HepG2 (cell line): ENCODE results near the gene E2F1. TPM values are rescaled to one million over a fixed set of nuclear protein-coding genes. Genes with fewer than 3 reads are reported as not detected.

Experiments
- ATAC-seq: fragments of 200-7000 bp; cut with Tn5 transposase; 3 replicates; pipeline ENCODE4 v1.9.1; 2020; ENCODE audit warnings: mild to moderate bottlenecking, moderate library complexity
- BruUV-seq: library from RNA; stranded (reverse); fragments of 400-500 nt; replicated peaks from 2 replicates; lab custom pipeline; 2021; lab: Mats Ljungman, UMichigan
- CTCF ChIA-PET: fragments of 300-600 bp; formaldehyde crosslinking; extraction: SDS; loops from one replicate; lab custom pipeline; 2021; ENCODE audit warnings: low total read pairs, inconsistent platforms, low intra/inter-chr PET ratio; lab: Yijun Ruan, JAX
- POLR2A ChIA-PET: fragments of 350-600 bp; sonication (Branson Sonifier 250); formaldehyde crosslinking; loops from one replicate; lab custom pipeline; 2020; ENCODE audit warnings: antibody characterized with exemption, inconsistent platforms; lab: Yijun Ruan, JAX
- DNase-seq: peaks from one replicate; pipeline ENCODE4 v3.0.0-alpha.2; 2015; ENCODE audit warnings: low spot score
- FAIRE-seq: peaks from 3 replicates; lab custom pipeline; 2011; peaks lifted over from hg19 to GRCh38; lab: Jason Lieb, UNC
- H2AFZ ChIP-seq: one replicate; pipeline ENCODE4 v1.6.1; 2011; ENCODE audit warnings: low read length, inconsistent platforms
- H3K27ac ChIP-seq: fragments of 300-600 bp; 3 replicates; pipeline ENCODE4 v1.8.0; 2011; ENCODE audit warnings: mixed run types, mild to moderate bottlenecking, mixed read lengths, low read length, inconsistent platforms; ENCODE audit not compliant: insufficient read depth; ENCODE audit errors: extremely low read length
- H3K27me3 ChIP-seq, 2 experiments: fragments of 200-600 bp in 1 of 2; 2 replicates in 1 of 2; 3 replicates in 1 of 2; pipeline versions ENCODE4 v1.6.0 to v1.8.0; 2011; ENCODE audit warnings: low read length in 2 of 2, mild to moderate bottlenecking in 2 of 2, moderate library complexity in 2 of 2, inconsistent platforms in 1 of 2; ENCODE audit not compliant: insufficient read depth in 2 of 2, control insufficient read depth in 1 of 2
- H3K36me3 ChIP-seq, 2 experiments: fragments of 200-600 bp in 1 of 2; replicated peaks in 1 of 2; 2 replicates in 1 of 2; 3 replicates in 1 of 2; pipeline versions ENCODE4 v1.5.1 to v1.8.0; 2011; ENCODE audit warnings: low read length in 2 of 2, inconsistent platforms in 1 of 2; ENCODE audit not compliant: insufficient read depth in 2 of 2, control insufficient read depth in 1 of 2
- H3K4me1 ChIP-seq: 2 replicates; pipeline ENCODE4 v1.5.1; 2012; ENCODE audit warnings: low read length, inconsistent platforms; ENCODE audit not compliant: insufficient read depth
- H3K4me2 ChIP-seq: 2 replicates; pipeline ENCODE4 v1.6.0; 2011; ENCODE audit warnings: low read depth, low read length, inconsistent platforms
- H3K4me3 ChIP-seq, 3 experiments: fragments of 200-600 bp in 1 of 3; sonication (generic), shearing (Covaris generic) in 1 of 3; replicated peaks in 1 of 3; 2 replicates each; pipeline ENCODE4 v1.5.1; 2011 to 2016; ENCODE audit warnings: low read length in 3 of 3, inconsistent platforms in 2 of 3, low read depth in 2 of 3, mild to moderate bottlenecking in 2 of 3, control low read depth in 1 of 3, mixed read lengths in 1 of 3; ENCODE audit not compliant: insufficient read depth in 1 of 3
- H3K79me2 ChIP-seq: one replicate; pipeline ENCODE4 v1.6.1; 2011; ENCODE audit warnings: low read length, inconsistent platforms; ENCODE audit not compliant: insufficient read depth
- H3K9ac ChIP-seq: 2 replicates; pipeline ENCODE4 v1.6.0; 2011; ENCODE audit warnings: mild to moderate bottlenecking, low read depth, low read length, inconsistent platforms; ENCODE audit not compliant: insufficient read depth
- H3K9me3 ChIP-seq: 2 replicates; pipeline ENCODE4 v1.5.1; 2012; ENCODE audit warnings: mild to moderate bottlenecking, low read length
- H4K20me1 ChIP-seq: 2 replicates; pipeline ENCODE4 v1.6.0; 2011; ENCODE audit warnings: inconsistent platforms, mild to moderate bottlenecking, low read length, moderate library complexity; ENCODE audit not compliant: insufficient read depth
- AKNA ChIP-seq: sonication (generic); formaldehyde crosslinking; IDR thresholded peaks from 2 replicates; pipeline ENCODE4 v1.4.0; 2020; ENCODE audit warnings: missing genetic modification reagents, borderline replicate concordance
- ZNF431 ChIP-seq: sonication (generic); formaldehyde crosslinking; IDR thresholded peaks from 2 replicates; pipeline ENCODE4 v1.9.0; 2022; ENCODE audit warnings: missing genetic modification reagents, low read depth, mild to moderate bottlenecking, borderline replicate concordance
- WGBS: methylation state at CpG from one replicate; pipeline ENCODE4 v1.1.6; 2017; ENCODE audit warnings: low lambda C conversion rate; 5-methylcytosine and 5-hydroxymethylcytosine counted together
- in situ Hi-C: cut with HindIII; loops from 2 replicates; pipeline ENCODE4 v1.10.0; 2017; ENCODE audit warnings: low pct_unique_long_range_greater_than_20kb; ENCODE audit not compliant: extremely low pct_ligation_motif_present
- intact Hi-C: fragments of 100-400 bp; cut with micrococcal nuclease; formaldehyde crosslinking; loops from one replicate; pipeline ENCODE4 v1.10.0; 2022; ENCODE audit not compliant: unreplicated experiment
- polyA plus RNA-seq, 8 experiments: library from polyadenylated mRNA; depleted of rRNA in 3 of 8; stranded (reverse) in 7 of 8; unstranded in 1 of 8; fragments of >200 nt; fragmentation: Illumina TruSeq in 4 of 8; extraction: Trizol in 4 of 8; gene quantifications; 2 replicates each; pipeline versions ENCODE4 v1.2.1 to v1.2.3, GENCODE V29; 2011 to 2016; ENCODE audit warnings: low read depth in 4 of 8, missing spikeins in 1 of 8, mixed read lengths in 1 of 8; ENCODE audit not compliant: insufficient read depth in 1 of 8
- total RNA-seq, 5 experiments: library from RNA; depleted of rRNA; stranded (reverse); fragments of >200 nt; fragmentation: Illumina TruSeq; extraction: Trizol; gene quantifications; 2 replicates each; pipeline ENCODE4 v1.2.3, GENCODE V29; 2016; ENCODE audit warnings: low read depth in 1 of 5

E2F1 gene
- total and polyA plus RNA-seq, 2 of the 13 experiments (the other 11 are each of a cell fraction or from before 2014, with no cell fraction given): 25.5 to 39.4 TPM

- Histone ChIP-seq H3K79me2 (peaks cover 21% of the 10 kb centered on the region), H2AFZ (no peak overlapping the region), H3K9me3 (no peaks in the 10 kb centered on the region), H3K4me3 (no peak overlapping the region), H3K27ac (no peak overlapping the region), H3K4me1 (peaks cover 22% of the 10 kb centered on the region), H3K36me3 (peaks cover 9 to 28% of the 10 kb centered on the region in 2 experiments; a peak in 4 of 5 replicates), H3K27me3 (no peaks in the 10 kb centered on the region), H3K4me2 (no peak overlapping the region)
- BruUV-seq: no TSS peak
- POLR2A ChIA-PET: interaction anchor here (0.6 to 1.9 kb wide), 3 partner anchors 19 to 312 kb away, joined by 3 to 5 read pairs (median 3); partner anchors contain the start of gene RALY
- ATAC-seq (no peak), DNase-seq (no peak)
- CTCF ChIA-PET: no interaction called here
- intact Hi-C loops: no loop called here
- 95% methylated on average over 9 of the region's 9 CpGs for WGBS
- in situ Hi-C loops: no loop called here
- TF ChIP-seq ZNF431 (CRISPR knock-in tag) (0 out of 2 replicates have a peak, but pooled peaks have one; percentile 26), AKNA (CRISPR knock-in tag) (no peak)
- TF ChIP-seq, all 625 proteins: peak for 1
- Histone ChIP-seq H4K20me1 (no peaks in the 10 kb centered on the region), H3K9ac (no peak overlapping the region)
- no peak for FAIRE-seq
Observed at GRCh38 chr20:33681728-33682353, 4.3 kb downstream of the E2F1 start.
